Smooth muscle cell (in vitro differentiated cells): ENCODE results near the gene ZNF692. TPM values are rescaled to one million over a fixed set of nuclear protein-coding genes. Genes with fewer than 3 reads are reported as not detected.
A peak's percentile ranks its signal among the peaks of the same experiment; 100 is the strongest.
"Not testable (repeated sequence)": the region's sequence is repeated elsewhere in the genome, so short reads cannot be mapped to it uniquely, and the experiment has no call there.

Experiments used
- DNase-seq: peaks from one replicate; lab custom pipeline; 2025; ENCODE audit not compliant: unreplicated experiment; lab: John Stamatoyannopoulos, UW
- H2AFZ ChIP-seq: fragments of 200-600 bp; sonication (generic); 2 replicates; pipeline ENCODE4 v1.6.0; 2016; ENCODE audit warnings: antibody characterized with exemption, low read depth, mild to moderate bottlenecking
- H3F3A ChIP-seq: fragments of 200-600 bp; sonication (generic); 2 replicates; pipeline ENCODE4 v1.6.0; 2017; ENCODE audit warnings: antibody characterized with exemption, low read depth
- H3K27ac ChIP-seq: fragments of 200-600 bp; sonication (generic); 2 replicates; pipeline ENCODE4 v1.5.1; 2016; ENCODE audit warnings: low read depth, mild to moderate bottlenecking
- H3K27me3 ChIP-seq: fragments of 200-600 bp; sonication (generic); 2 replicates; pipeline ENCODE4 v1.6.1; 2016; ENCODE audit warnings: low read depth, mild to moderate bottlenecking
- H3K36me3 ChIP-seq: fragments of 200-600 bp; sonication (generic); 2 replicates; pipeline ENCODE4 v1.5.1; 2016; ENCODE audit warnings: low read depth
- H3K4me1 ChIP-seq: fragments of 200-600 bp; sonication (generic); 2 replicates; pipeline ENCODE4 v1.5.1; 2016; ENCODE audit warnings: low read depth
- H3K4me2 ChIP-seq: fragments of 200-600 bp; sonication (generic); 2 replicates; pipeline ENCODE4 v1.6.0; 2016; ENCODE audit warnings: mild to moderate bottlenecking
- H3K4me3 ChIP-seq: fragments of 200-600 bp; sonication (generic); 2 replicates; pipeline ENCODE4 v1.5.1; 2016; ENCODE audit warnings: mild to moderate bottlenecking
- H3K79me2 ChIP-seq: fragments of 200-600 bp; sonication (generic); 2 replicates; pipeline ENCODE4 v1.6.0; 2016; ENCODE audit warnings: low read depth, mild to moderate bottlenecking
- H3K9ac ChIP-seq: fragments of 200-600 bp; sonication (generic); 2 replicates; pipeline ENCODE4 v1.6.0; 2016; ENCODE audit warnings: low read depth
- H3K9me3 ChIP-seq: fragments of 200-600 bp; sonication (generic); replicated peaks from 2 replicates; pipeline ENCODE4 v1.5.1; 2016; ENCODE audit warnings: low read depth
- H4K20me1 ChIP-seq: fragments of 200-600 bp; sonication (generic); 2 replicates; pipeline ENCODE4 v1.6.0; 2016; ENCODE audit warnings: low read depth
- WGBS: methylation state at CpG from one replicate; pipeline ENCODE4 v1.1.7; 2016; ENCODE audit warnings: low lambda C conversion rate; 5-methylcytosine and 5-hydroxymethylcytosine counted together
- polyA plus RNA-seq: library from polyadenylated mRNA; unstranded; fragments of >200 nt; fragmentation: Nextera tagmentation; extraction: Ambion mirVana; gene quantifications from 2 replicates; pipeline ENCODE4 v1.2.1, GENCODE V29; 2016
- total RNA-seq: library from RNA; depleted of rRNA; stranded (reverse); fragments of >200 nt; gene quantifications from 2 replicates; pipeline ENCODE4 v1.2.3, GENCODE V29; 2014
- TF ChIP-seq, protein P1 (sequence below): fragments of 200-600 bp; sonication (generic); IDR thresholded peaks from 2 replicates; pipeline ENCODE4 v1.5.1; 2017; ENCODE audit warnings: borderline replicate concordance, mild to moderate bottlenecking, antibody characterized with exemption; ENCODE audit not compliant: insufficient read depth, poor library complexity, severe bottlenecking

Gene ZNF692
- total and polyA plus RNA-seq, 2 experiments from 2014 or later, result 24.8 to 25.9 TPM

DNA sequence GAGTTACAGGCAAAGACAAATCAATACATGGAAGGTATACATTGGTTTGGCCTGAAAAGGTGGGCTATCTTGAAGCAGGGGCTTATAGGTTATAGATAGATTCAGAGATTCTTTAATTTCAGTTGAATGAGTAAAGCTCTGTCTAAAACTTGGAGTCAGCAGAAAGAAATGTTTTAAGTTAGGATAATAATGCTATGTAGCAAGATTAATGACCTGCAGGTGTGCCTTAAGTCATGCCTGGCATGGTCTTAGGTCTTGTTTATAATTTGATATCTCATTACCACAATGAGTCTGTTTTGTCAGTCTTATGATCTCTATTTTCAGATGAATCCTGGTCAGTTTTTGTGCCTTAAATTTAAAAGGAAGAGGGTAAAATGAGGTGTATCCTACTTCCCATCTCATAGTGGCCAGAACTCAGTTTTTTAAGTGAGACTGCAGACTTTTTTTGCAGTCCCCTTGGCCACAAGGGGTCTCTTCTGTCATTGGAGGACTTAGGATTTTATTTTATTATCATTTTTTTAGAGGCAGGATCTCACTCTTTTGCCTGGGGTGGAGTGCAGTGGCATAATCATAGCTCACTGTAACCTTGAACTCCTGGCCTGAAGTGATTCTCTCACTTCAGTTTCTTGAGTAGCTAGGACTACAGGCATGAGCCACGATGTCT is 25.9 kb upstream of the ZNF692 start:
- Histone ChIP-seq H2AFZ (no peak overlapping the region), H3F3A (no peaks in the 10 kb centered on the region), H3K79me2 (no peaks in the 10 kb centered on the region), H3K9me3 (no peaks in the 10 kb centered on the region), H3K4me3 (no peak overlapping the region), H3K4me2 (no peak overlapping the region), H4K20me1 (no peaks in the 10 kb centered on the region), H3K9ac (no peak overlapping the region), H3K4me1 (peaks cover 22% of the 10 kb centered on the region), H3K36me3 (no peaks in the 10 kb centered on the region), H3K27me3 (no peaks in the 10 kb centered on the region), H3K27ac (no peak overlapping the region)
- TF ChIP-seq, protein P1, sequence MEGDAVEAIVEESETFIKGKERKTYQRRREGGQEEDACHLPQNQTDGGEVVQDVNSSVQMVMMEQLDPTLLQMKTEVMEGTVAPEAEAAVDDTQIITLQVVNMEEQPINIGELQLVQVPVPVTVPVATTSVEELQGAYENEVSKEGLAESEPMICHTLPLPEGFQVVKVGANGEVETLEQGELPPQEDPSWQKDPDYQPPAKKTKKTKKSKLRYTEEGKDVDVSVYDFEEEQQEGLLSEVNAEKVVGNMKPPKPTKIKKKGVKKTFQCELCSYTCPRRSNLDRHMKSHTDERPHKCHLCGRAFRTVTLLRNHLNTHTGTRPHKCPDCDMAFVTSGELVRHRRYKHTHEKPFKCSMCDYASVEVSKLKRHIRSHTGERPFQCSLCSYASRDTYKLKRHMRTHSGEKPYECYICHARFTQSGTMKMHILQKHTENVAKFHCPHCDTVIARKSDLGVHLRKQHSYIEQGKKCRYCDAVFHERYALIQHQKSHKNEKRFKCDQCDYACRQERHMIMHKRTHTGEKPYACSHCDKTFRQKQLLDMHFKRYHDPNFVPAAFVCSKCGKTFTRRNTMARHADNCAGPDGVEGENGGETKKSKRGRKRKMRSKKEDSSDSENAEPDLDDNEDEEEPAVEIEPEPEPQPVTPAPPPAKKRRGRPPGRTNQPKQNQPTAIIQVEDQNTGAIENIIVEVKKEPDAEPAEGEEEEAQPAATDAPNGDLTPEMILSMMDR, result no peak
- WGBS, result 92% methylated on average over 1 of the region's 1 CpG
- no peak for DNase-seq

DNA sequence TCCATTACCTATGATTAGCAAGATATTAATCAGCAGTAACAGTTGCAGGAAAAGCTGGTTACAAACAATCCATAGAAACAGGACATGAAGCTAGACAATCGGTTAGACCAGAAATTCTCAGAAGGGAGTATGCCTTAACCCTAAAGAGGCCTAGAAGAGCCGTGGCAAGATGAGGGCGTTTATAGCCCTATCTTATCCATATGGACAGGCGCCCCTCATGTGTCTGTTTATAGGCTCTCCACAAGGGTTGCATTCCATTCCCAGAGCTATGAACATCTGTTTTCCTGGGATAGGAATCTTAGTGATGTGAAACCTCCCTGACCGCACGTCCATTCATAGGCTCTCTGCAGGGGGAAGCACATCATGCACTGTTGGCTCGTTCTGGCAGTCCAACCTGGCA is 23.5 kb upstream of the ZNF692 start:
- not testable (repeated sequence) for DNase-seq, H3K4me2 ChIP-seq, H3K36me3 ChIP-seq, H3K27me3 ChIP-seq, H2AFZ ChIP-seq, H4K20me1 ChIP-seq, H3K27ac ChIP-seq, H3K79me2 ChIP-seq, H3K9ac ChIP-seq, H3K9me3 ChIP-seq, H3F3A ChIP-seq, H3K4me3 ChIP-seq
- peaks cover 16% of the 10 kb centered on the region for H3K4me1 ChIP-seq
- WGBS, result 91% methylated on average over 7 of the region's 7 CpGs

DNA sequence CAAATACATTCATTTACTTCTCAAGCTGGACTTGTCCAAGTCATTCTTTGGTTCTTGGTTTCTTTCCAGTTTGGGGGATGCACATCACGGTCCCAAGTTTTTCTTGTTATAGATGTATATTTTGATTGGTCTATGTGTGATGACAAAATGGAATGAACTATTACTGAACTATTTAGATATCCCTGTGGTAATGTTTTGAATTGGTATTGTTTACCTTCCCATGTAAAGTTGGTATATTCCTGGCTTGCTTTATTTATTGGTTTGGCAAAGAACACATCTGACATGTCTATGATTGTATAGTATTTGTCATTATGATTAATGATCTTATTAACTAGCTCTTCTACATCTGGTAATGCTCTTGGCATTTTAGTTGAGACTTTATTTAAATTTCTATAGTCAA is 22.4 kb upstream of the ZNF692 start:
- no peak overlapping the region for H3K9ac ChIP-seq
- H3F3A ChIP-seq, result no peaks in the 10 kb centered on the region
- no peak overlapping the region for H3K4me3 ChIP-seq
- no peak overlapping the region for H3K27ac ChIP-seq
- H4K20me1 ChIP-seq, result no peaks in the 10 kb centered on the region
- H3K36me3 ChIP-seq, result no peaks in the 10 kb centered on the region
- H3K9me3 ChIP-seq, result no peaks in the 10 kb centered on the region
- H3K4me1 ChIP-seq, result peaks cover 6% of the 10 kb centered on the region
- H3K4me2 ChIP-seq, result no peak overlapping the region
- no peak for DNase-seq
- H3K79me2 ChIP-seq, result no peaks in the 10 kb centered on the region
- H2AFZ ChIP-seq, result no peak overlapping the region
- WGBS, result 91% methylated on average over 1 of the region's 1 CpG
- TF ChIP-seq, protein P1, result no peak
- H3K27me3 ChIP-seq, result no peaks in the 10 kb centered on the region

DNA sequence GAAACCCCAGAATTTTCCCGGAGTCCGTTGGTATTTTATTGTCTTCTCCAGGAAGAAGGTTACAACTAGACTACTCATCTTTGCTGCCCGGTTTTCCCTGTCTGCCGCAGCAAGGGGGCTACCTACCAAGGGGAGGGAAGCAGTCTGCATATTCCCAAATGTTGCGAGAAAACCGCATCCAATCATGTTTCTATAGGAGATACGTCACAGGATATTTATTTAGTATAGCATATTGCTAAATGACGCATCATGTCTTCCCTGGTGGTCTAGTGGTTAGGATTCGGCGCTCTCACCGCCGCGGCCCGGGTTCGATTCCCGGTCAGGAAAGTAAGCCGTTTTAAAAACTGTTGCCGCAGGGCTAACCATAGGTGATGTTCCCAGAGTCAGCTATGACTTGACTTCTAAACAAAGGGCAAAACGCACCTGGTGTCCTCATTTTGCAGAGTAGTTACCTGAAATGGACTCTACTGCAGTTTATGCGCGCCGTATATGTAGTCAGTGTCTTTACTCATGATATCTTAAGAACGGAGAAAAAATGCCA is 15.2 kb upstream of the ZNF692 start:
- peak; percentile 89 for DNase-seq
- WGBS, result 4% methylated on average over 23 of the region's 23 CpGs
- H3K4me3 ChIP-seq, result peak overlapping the region; percentile 83
- H3F3A ChIP-seq, result peaks cover 15% of the 10 kb centered on the region
- H3K9ac ChIP-seq, result peak overlapping the region; percentile 57
- H3K79me2 ChIP-seq, result no peaks in the 10 kb centered on the region
- H3K36me3 ChIP-seq, result no peaks in the 10 kb centered on the region
- peak overlapping the region; percentile 93 for H3K27ac ChIP-seq
- H2AFZ ChIP-seq, result no peak overlapping the region
- TF ChIP-seq, protein P1, result no peak
- no peaks in the 10 kb centered on the region for H3K9me3 ChIP-seq
- H3K4me2 ChIP-seq, result peak overlapping the region; percentile 91
- no peaks in the 10 kb centered on the region for H3K4me1 ChIP-seq
- no peaks in the 10 kb centered on the region for H4K20me1 ChIP-seq
- H3K27me3 ChIP-seq, result no peaks in the 10 kb centered on the region
